SU-DHL-6 (cell line): ENCODE data around the gene ADAM19.

Experiments
- EZH2phosphoT487 ChIP-seq: fragments of 200-600 bp; sonication (generic), shearing (Covaris generic); conservative IDR thresholded peaks from 2 replicates; pipeline ENCODE4 v1.6.1; 2018; ENCODE audit warnings: mild to moderate bottlenecking, antibody characterized with exemption, low read length, moderate library complexity, mixed read lengths
- TF ChIP-seq, protein P1 (sequence below): fragments of 200-600 bp; sonication (generic); IDR thresholded peaks from one replicate; pipeline ENCODE4 v1.5.1; 2017; ENCODE audit warnings: antibody characterized with exemption, mild to moderate bottlenecking, low read length, moderate library complexity; ENCODE audit not compliant: insufficient read depth, poor library complexity, severe bottlenecking

DNA sequence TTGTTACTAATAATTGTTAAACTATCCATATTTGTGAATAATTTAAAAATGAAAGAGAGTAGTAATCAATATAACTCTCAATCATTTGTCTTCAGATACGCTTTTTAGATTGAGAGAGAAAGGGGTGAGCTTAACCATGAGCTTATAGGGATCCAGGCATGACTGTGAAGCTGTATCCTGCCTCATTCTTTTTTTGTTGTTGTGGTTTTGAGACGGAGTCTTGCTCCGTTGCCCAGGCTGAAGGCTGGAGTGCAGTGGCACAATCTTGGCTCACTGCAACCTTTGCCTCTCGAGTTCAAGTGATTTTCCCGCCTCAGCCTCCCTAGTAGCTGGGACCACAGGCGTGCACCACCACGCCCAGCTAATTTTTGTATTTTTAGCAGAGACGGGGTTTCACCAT lies 71.5 kb downstream of the ADAM19 start:
- TF ChIP-seq, protein P1, sequence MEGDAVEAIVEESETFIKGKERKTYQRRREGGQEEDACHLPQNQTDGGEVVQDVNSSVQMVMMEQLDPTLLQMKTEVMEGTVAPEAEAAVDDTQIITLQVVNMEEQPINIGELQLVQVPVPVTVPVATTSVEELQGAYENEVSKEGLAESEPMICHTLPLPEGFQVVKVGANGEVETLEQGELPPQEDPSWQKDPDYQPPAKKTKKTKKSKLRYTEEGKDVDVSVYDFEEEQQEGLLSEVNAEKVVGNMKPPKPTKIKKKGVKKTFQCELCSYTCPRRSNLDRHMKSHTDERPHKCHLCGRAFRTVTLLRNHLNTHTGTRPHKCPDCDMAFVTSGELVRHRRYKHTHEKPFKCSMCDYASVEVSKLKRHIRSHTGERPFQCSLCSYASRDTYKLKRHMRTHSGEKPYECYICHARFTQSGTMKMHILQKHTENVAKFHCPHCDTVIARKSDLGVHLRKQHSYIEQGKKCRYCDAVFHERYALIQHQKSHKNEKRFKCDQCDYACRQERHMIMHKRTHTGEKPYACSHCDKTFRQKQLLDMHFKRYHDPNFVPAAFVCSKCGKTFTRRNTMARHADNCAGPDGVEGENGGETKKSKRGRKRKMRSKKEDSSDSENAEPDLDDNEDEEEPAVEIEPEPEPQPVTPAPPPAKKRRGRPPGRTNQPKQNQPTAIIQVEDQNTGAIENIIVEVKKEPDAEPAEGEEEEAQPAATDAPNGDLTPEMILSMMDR, result no peak
- no peak for TF ChIP-seq EZH2phosphoT487
